Stimulated activated CD8-positive, alpha-beta memory T cell treated with anti-CD3 and anti-CD28 coated beads, Interleukin-4, amount 100 ng/mL, for 4 hours (primary cell): Measurements from ENCODE around the gene C6orf132.

Experiments used
- DNase-seq, 2 donors: peaks; one replicate each; pipeline ENCODE4 v3.0.0-alpha.2; 2020; ENCODE audit warnings: low read depth in 2 of 2, low spot score in 1 of 2

C6orf132 gene

GRCh38 chr6:42079941-42080464 lies 62.4 kb downstream of the C6orf132 start:
- DNase-seq = no peak

GRCh38 chr6:42078386-42078785 lies 64.0 kb downstream of the C6orf132 start:
- DNase-seq = no peak

- peak; percentile 17 to 33 for DNase-seq
Observed at GRCh38 chr6:42075159-42075838, 67.1 kb downstream of the C6orf132 start.

- no peak for DNase-seq
Observed at GRCh38 chr6:42073287-42073686, 69.1 kb downstream of the C6orf132 start.

- no peak for DNase-seq
Observed at GRCh38 chr6:42071881-42072583, 70.4 kb downstream of the C6orf132 start.

- DNase-seq = no peak
Observed at GRCh38 chr6:42068872-42069522, 73.4 kb downstream of the C6orf132 start.

- no peak for DNase-seq
Observed at GRCh38 chr6:42068173-42068572, 74.2 kb downstream of the C6orf132 start.

GRCh38 chr6:42066156-42066675 lies 76.2 kb downstream of the C6orf132 start:
- DNase-seq = no peak

GRCh38 chr6:42059743-42060142 lies 82.7 kb downstream of the C6orf132 start:
- no peak for DNase-seq

GRCh38 chr6:42053601-42054000 lies 88.8 kb downstream of the C6orf132 start:
- DNase-seq = no peak

- no peak for DNase-seq
Observed at GRCh38 chr6:42051268-42051653, 91.2 kb downstream of the C6orf132 start.
